ENCODE measurements around the gene LYRM1.
"Not testable (repeated sequence)": the region's sequence is repeated elsewhere in the genome, so short reads cannot be mapped to it uniquely, and the experiment has no call there.

The LYRM1 gene

GRCh38 chr16:20942256-20942655 lies 41.7 kb downstream of the LYRM1 start:
- H3K27ac ChIP-seq, result no peak overlapping the region
- TF ChIP-seq, protein P1, sequence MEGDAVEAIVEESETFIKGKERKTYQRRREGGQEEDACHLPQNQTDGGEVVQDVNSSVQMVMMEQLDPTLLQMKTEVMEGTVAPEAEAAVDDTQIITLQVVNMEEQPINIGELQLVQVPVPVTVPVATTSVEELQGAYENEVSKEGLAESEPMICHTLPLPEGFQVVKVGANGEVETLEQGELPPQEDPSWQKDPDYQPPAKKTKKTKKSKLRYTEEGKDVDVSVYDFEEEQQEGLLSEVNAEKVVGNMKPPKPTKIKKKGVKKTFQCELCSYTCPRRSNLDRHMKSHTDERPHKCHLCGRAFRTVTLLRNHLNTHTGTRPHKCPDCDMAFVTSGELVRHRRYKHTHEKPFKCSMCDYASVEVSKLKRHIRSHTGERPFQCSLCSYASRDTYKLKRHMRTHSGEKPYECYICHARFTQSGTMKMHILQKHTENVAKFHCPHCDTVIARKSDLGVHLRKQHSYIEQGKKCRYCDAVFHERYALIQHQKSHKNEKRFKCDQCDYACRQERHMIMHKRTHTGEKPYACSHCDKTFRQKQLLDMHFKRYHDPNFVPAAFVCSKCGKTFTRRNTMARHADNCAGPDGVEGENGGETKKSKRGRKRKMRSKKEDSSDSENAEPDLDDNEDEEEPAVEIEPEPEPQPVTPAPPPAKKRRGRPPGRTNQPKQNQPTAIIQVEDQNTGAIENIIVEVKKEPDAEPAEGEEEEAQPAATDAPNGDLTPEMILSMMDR (conservative IDR thresholded peaks at IDR 0.05), result no peak

DNA sequence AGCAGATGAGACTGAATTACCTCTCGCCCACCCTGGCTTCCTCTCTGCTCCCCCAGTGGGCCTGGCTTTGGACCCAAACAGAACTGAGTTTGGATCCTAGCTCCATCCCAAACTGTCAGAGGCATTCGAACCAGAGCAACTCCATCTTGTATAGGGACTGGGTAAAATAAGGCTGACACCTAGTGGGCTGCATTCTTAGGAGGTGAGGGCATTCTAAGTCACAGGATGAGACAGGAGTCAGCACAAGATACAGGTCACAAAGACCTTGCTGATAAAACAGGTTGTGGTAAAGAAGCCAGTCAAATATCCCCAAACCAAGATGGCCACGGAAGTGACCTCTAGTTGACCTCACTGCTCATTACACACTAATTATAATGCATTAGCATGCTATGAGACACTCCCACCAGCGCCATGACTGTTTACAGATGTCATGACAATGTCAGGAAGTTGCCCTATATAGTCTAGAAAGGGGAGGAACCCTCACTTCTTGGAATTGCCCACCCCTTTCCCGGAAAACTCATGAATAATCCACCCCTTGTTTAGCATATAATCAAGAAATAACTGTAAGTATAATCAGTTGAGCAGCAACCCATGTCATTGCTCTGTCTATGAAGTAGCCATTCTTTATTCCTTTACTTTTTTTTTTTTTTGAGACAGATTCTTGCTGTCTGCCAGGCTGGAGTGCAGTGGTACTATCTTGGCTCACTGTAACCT lies 44.4 kb downstream of the LYRM1 start:
- TF ChIP-seq, protein P1 (conservative IDR thresholded peaks at IDR 0.05), result no peak

DNA sequence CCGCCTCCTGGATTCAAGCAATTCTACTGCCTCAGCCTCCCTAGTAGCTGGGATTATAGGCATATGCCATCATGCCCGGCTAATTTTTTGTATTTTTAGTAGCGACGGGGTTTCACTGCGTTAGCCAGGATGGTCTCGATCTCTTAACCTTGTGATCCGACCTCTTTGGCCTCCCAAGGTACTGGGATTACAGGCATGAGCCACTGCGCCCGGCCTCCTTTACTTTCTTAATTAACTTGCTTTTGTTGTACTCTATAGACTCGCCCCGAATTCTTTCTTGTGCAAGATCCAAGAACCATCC lies 45.0 kb downstream of the LYRM1 start:
- H3K27ac ChIP-seq, result not testable (repeated sequence)

More for the DNA sequence above, 44.4 kb downstream of the LYRM1 start:
- no peak overlapping the region for H3K27ac ChIP-seq

DNA sequence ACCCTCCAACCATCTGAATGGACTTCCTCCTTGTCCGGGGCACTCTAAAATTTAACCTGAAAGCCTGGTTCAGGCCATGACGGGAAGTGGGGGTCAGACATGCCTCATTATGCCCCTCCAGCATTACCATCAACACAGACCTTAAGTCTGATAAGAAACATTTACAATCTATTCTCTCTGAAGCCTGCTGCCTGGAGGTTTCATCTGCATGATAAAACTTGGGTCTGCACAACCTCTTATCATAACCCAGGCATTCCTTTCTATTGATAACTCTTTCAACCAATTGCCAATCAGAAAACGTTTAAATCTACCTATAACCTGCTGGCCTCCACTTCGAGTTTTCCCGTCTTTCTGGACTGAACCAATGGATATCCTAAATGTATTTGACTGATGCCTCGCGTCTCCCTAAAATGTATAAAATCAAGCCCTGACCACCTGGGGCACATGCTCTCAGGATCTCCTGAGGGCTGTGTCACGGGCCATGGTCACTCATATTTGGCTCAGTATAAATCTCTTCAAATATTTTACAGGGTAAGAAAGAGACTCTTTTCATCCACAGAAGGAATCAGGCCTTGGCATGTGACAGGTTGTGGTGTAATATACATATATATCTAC lies 45.6 kb downstream of the LYRM1 start:
- TF ChIP-seq, protein P1 (conservative IDR thresholded peaks at IDR 0.05), result no peak
- no peak overlapping the region for H3K27ac ChIP-seq

GRCh38 chr16:20948444-20948843 lies 47.9 kb downstream of the LYRM1 start:
- TF ChIP-seq, protein P1 (conservative IDR thresholded peaks at IDR 0.05), result no peak
- no peak overlapping the region for H3K27ac ChIP-seq

- TF ChIP-seq, protein P1 (conservative IDR thresholded peaks at IDR 0.05), result no peak
- no peak overlapping the region for H3K27ac ChIP-seq
Measured at GRCh38 chr16:20949660-20950059, 49.1 kb downstream of the LYRM1 start.

- TF ChIP-seq, protein P1 (conservative IDR thresholded peaks at IDR 0.05), result no peak
- no peak overlapping the region for H3K27ac ChIP-seq
Measured at GRCh38 chr16:20950294-20950693, 49.7 kb downstream of the LYRM1 start.
